Activated naive CD4-positive, alpha-beta T cell treated with anti-CD3 and anti-CD28 coated beads, Interleukin-2, amount 50 U/mL, for 24 hours (primary cell): ENCODE results near the gene ANXA8L1.
"Not testable (repeated sequence)": the region's sequence is repeated elsewhere in the genome, so short reads cannot be mapped to it uniquely, and the experiment has no call there.

Experiments used
- H3K27ac Mint-ChIP-seq: one replicate; pipeline ENCODE4 v1.8.0; 2021; ENCODE audit warnings: mild to moderate bottlenecking, mixed read lengths
- H3K27me3 Mint-ChIP-seq: one replicate; pipeline ENCODE4 v1.8.0; 2021; ENCODE audit warnings: mixed read lengths
- H3K36me3 Mint-ChIP-seq: one replicate; pipeline ENCODE4 v1.8.0; 2021; ENCODE audit warnings: mixed read lengths
- H3K4me1 Mint-ChIP-seq: one replicate; pipeline ENCODE4 v1.8.0; 2021; ENCODE audit warnings: mixed read lengths
- H3K4me3 Mint-ChIP-seq: one replicate; pipeline ENCODE4 v1.8.0; 2021; ENCODE audit warnings: mild to moderate bottlenecking, mixed read lengths
- H3K9me3 Mint-ChIP-seq: one replicate; pipeline ENCODE4 v1.8.0; 2021; ENCODE audit warnings: mixed read lengths

The ANXA8L1 gene

GRCh38 chr10:46385858-46386257, 10.3 kb downstream of the ANXA8L1 start:
- H3K27me3 Mint-ChIP-seq, H3K9me3 Mint-ChIP-seq, H3K4me3 Mint-ChIP-seq, H3K4me1 Mint-ChIP-seq, H3K27ac Mint-ChIP-seq, H3K36me3 Mint-ChIP-seq: not testable (repeated sequence)

GRCh38 chr10:46386694-46387093, 11.1 kb downstream of the ANXA8L1 start:
- not testable (repeated sequence) for H3K36me3 Mint-ChIP-seq, H3K27ac Mint-ChIP-seq, H3K9me3 Mint-ChIP-seq, H3K27me3 Mint-ChIP-seq, H3K4me3 Mint-ChIP-seq, H3K4me1 Mint-ChIP-seq

GRCh38 chr10:46387309-46387902, 11.8 kb downstream of the ANXA8L1 start:
- H3K4me1 Mint-ChIP-seq, H3K27me3 Mint-ChIP-seq: not testable (repeated sequence)

GRCh38 chr10:46391422-46391821, 15.8 kb downstream of the ANXA8L1 start:
- H3K27ac Mint-ChIP-seq, H3K36me3 Mint-ChIP-seq, H3K4me3 Mint-ChIP-seq, H3K9me3 Mint-ChIP-seq, H3K4me1 Mint-ChIP-seq, H3K27me3 Mint-ChIP-seq: not testable (repeated sequence)

More at GRCh38 chr10:46387309-46387902, 11.8 kb downstream of the ANXA8L1 start:
- H3K27ac Mint-ChIP-seq, H3K36me3 Mint-ChIP-seq, H3K4me3 Mint-ChIP-seq, H3K9me3 Mint-ChIP-seq: not testable (repeated sequence)

- not testable (repeated sequence) for H3K36me3 Mint-ChIP-seq, H3K27me3 Mint-ChIP-seq
Measured at GRCh38 chr10:46396441-46397279, 21.1 kb downstream of the ANXA8L1 start.

GRCh38 chr10:46397767-46398166, 22.2 kb downstream of the ANXA8L1 start:
- H3K27ac Mint-ChIP-seq, H3K4me1 Mint-ChIP-seq, H3K36me3 Mint-ChIP-seq, H3K27me3 Mint-ChIP-seq, H3K9me3 Mint-ChIP-seq: not testable (repeated sequence)
- peak overlapping the region; percentile 44 for H3K4me3 Mint-ChIP-seq

More at GRCh38 chr10:46396441-46397279, 21.1 kb downstream of the ANXA8L1 start:
- H3K9me3 Mint-ChIP-seq, H3K4me1 Mint-ChIP-seq, H3K27ac Mint-ChIP-seq, H3K4me3 Mint-ChIP-seq: not testable (repeated sequence)

GRCh38 chr10:46398212-46398886, 22.8 kb downstream of the ANXA8L1 start:
- H3K4me1 Mint-ChIP-seq, H3K27ac Mint-ChIP-seq, H3K36me3 Mint-ChIP-seq, H3K9me3 Mint-ChIP-seq, H3K27me3 Mint-ChIP-seq: not testable (repeated sequence)
- H3K4me3 Mint-ChIP-seq, result peak overlapping the region; percentile 31

GRCh38 chr10:46409556-46409955, 34.0 kb downstream of the ANXA8L1 start:
- not testable (repeated sequence) for H3K27me3 Mint-ChIP-seq, H3K4me3 Mint-ChIP-seq, H3K4me1 Mint-ChIP-seq, H3K36me3 Mint-ChIP-seq, H3K27ac Mint-ChIP-seq, H3K9me3 Mint-ChIP-seq

GRCh38 chr10:46411123-46411522, 35.5 kb downstream of the ANXA8L1 start:
- not testable (repeated sequence) for H3K9me3 Mint-ChIP-seq, H3K36me3 Mint-ChIP-seq, H3K27me3 Mint-ChIP-seq, H3K4me3 Mint-ChIP-seq, H3K27ac Mint-ChIP-seq, H3K4me1 Mint-ChIP-seq

GRCh38 chr10:46412665-46413064, 37.1 kb downstream of the ANXA8L1 start:
- not testable (repeated sequence) for H3K4me1 Mint-ChIP-seq, H3K4me3 Mint-ChIP-seq, H3K27ac Mint-ChIP-seq, H3K36me3 Mint-ChIP-seq, H3K27me3 Mint-ChIP-seq, H3K9me3 Mint-ChIP-seq

GRCh38 chr10:46415291-46415690, 39.7 kb downstream of the ANXA8L1 start:
- H3K4me1 Mint-ChIP-seq, H3K4me3 Mint-ChIP-seq, H3K36me3 Mint-ChIP-seq: not testable (repeated sequence)

GRCh38 chr10:46418283-46418682, 42.7 kb downstream of the ANXA8L1 start:
- H3K4me3 Mint-ChIP-seq, H3K4me1 Mint-ChIP-seq, H3K36me3 Mint-ChIP-seq, H3K27me3 Mint-ChIP-seq, H3K27ac Mint-ChIP-seq, H3K9me3 Mint-ChIP-seq: not testable (repeated sequence)

More at GRCh38 chr10:46415291-46415690, 39.7 kb downstream of the ANXA8L1 start:
- H3K27ac Mint-ChIP-seq, H3K27me3 Mint-ChIP-seq, H3K9me3 Mint-ChIP-seq: not testable (repeated sequence)

GRCh38 chr10:46419570-46420379, 44.2 kb downstream of the ANXA8L1 start:
- not testable (repeated sequence) for H3K4me1 Mint-ChIP-seq, H3K4me3 Mint-ChIP-seq, H3K27ac Mint-ChIP-seq, H3K9me3 Mint-ChIP-seq, H3K36me3 Mint-ChIP-seq, H3K27me3 Mint-ChIP-seq

- H3K36me3 Mint-ChIP-seq, H3K9me3 Mint-ChIP-seq, H3K27me3 Mint-ChIP-seq, H3K27ac Mint-ChIP-seq, H3K4me3 Mint-ChIP-seq, H3K4me1 Mint-ChIP-seq: not testable (repeated sequence)
Measured at GRCh38 chr10:46423550-46423949, 48.0 kb downstream of the ANXA8L1 start.

GRCh38 chr10:46440942-46441341, 65.4 kb downstream of the ANXA8L1 start:
- not testable (repeated sequence) for H3K4me3 Mint-ChIP-seq, H3K36me3 Mint-ChIP-seq, H3K27ac Mint-ChIP-seq, H3K4me1 Mint-ChIP-seq, H3K9me3 Mint-ChIP-seq, H3K27me3 Mint-ChIP-seq
